Fibroblast of gingiva (primary cell): Measurements from ENCODE around the gene DPEP2.
A peak's percentile ranks its signal among the peaks of the same experiment; 100 is the strongest.
"Not testable (repeated sequence)": the region's sequence is repeated elsewhere in the genome, so short reads cannot be mapped to it uniquely, and the experiment has no call there.

Source experiments
- DNase-seq: peaks from one replicate; pipeline ENCODE4 v3.0.0-alpha.2; 2011; ENCODE audit warnings: low read depth

Gene DPEP2

GRCh38 chr16:67975321-67976105 is 23.8 kb downstream of the DPEP2 start:
- no peak for DNase-seq

- not testable (repeated sequence) for DNase-seq
Measured at GRCh38 chr16:67972285-67972684, 27.0 kb downstream of the DPEP2 start.

- DNase-seq: no peak
Measured at GRCh38 chr16:67971111-67971510, 28.2 kb downstream of the DPEP2 start.

GRCh38 chr16:67969254-67970039 is 29.8 kb downstream of the DPEP2 start:
- no peak for DNase-seq

- peak; percentile 82 for DNase-seq
Measured at GRCh38 chr16:67968400-67969253, 30.7 kb downstream of the DPEP2 start, which contains the start of gene SLC12A4. Gene SLC12A4, minus strand, starts transcription at chr16:67968637. Its CDS starts 84 bp downstream, at chr16:67968553.

- DNase-seq: peak; percentile 38
Measured at GRCh38 chr16:67967958-67968399, 31.3 kb downstream of the DPEP2 start.

- no peak for DNase-seq
Measured at GRCh38 chr16:67967183-67967957, 31.9 kb downstream of the DPEP2 start.

- peak; percentile 72 for DNase-seq
Measured at GRCh38 chr16:67966549-67967182, 32.6 kb downstream of the DPEP2 start.

- DNase-seq: no peak
Measured at GRCh38 chr16:67965668-67966548, 33.4 kb downstream of the DPEP2 start.

- no peak for DNase-seq
Measured at GRCh38 chr16:67964477-67965131, 34.7 kb downstream of the DPEP2 start.

GRCh38 chr16:67963662-67964321 is 35.5 kb downstream of the DPEP2 start:
- no peak for DNase-seq

GRCh38 chr16:67963292-67963661 is 36.0 kb downstream of the DPEP2 start:
- no peak for DNase-seq

- no peak for DNase-seq
Measured at GRCh38 chr16:67962135-67962534, 37.1 kb downstream of the DPEP2 start.

GRCh38 chr16:67961551-67961957 is 37.7 kb downstream of the DPEP2 start:
- no peak for DNase-seq

- peak; percentile 75 for DNase-seq
Measured at GRCh38 chr16:67959536-67960329, 39.6 kb downstream of the DPEP2 start.

GRCh38 chr16:67957622-67958021 is 41.7 kb downstream of the DPEP2 start:
- no peak for DNase-seq

GRCh38 chr16:67954421-67955196 is 44.7 kb downstream of the DPEP2 start:
- no peak for DNase-seq
